Measurements from ENCODE around the gene NPFFR1. TPM values are rescaled to one million over a fixed set of nuclear protein-coding genes. Genes with fewer than 3 reads are reported as not detected.
"Not testable (repeated sequence)": the region's sequence is repeated elsewhere in the genome, so short reads cannot be mapped to it uniquely, and the experiment has no call there.

Gene NPFFR1
- total RNA-seq, 1 experiment from 2014 or later, result not detected

GRCh38 chr10:70253878-70254765 is 29.7 kb downstream of the NPFFR1 start:
- no peak for DNase-seq
- H3K27me3 ChIP-seq, result no peaks in the 10 kb centered on the region
- H3K4me3 ChIP-seq, result no peak overlapping the region
- no peaks in the 10 kb centered on the region for H3K9me3 ChIP-seq
- no peaks in the 10 kb centered on the region for H3K36me3 ChIP-seq

- H3K4me3 ChIP-seq, result no peak overlapping the region
- no peaks in the 10 kb centered on the region for H3K9me3 ChIP-seq
- no peaks in the 10 kb centered on the region for H3K36me3 ChIP-seq
- DNase-seq, result no peak
- H3K27me3 ChIP-seq, result no peaks in the 10 kb centered on the region; the same call in 1 of the 2 replicates
Measured at GRCh38 chr10:70250961-70251680, 32.7 kb downstream of the NPFFR1 start.

- H3K4me3 ChIP-seq, result no peak overlapping the region
- peaks cover 2% of the 10 kb centered on the region; the same call in 1 of the 2 replicates for H3K27me3 ChIP-seq
- DNase-seq, result no peak
- no peaks in the 10 kb centered on the region for H3K9me3 ChIP-seq
- H3K36me3 ChIP-seq, result no peaks in the 10 kb centered on the region
Measured at GRCh38 chr10:70247360-70247759, 36.4 kb downstream of the NPFFR1 start.

GRCh38 chr10:70241081-70241480 is 42.7 kb downstream of the NPFFR1 start:
- Histone ChIP-seq H3K9me3 (no peaks in the 10 kb centered on the region), H3K27me3 (0 out of 2 replicates have a peak, but pooled peaks cover 2% of the 10 kb centered on the region), H3K36me3 (no peaks in the 10 kb centered on the region), H3K4me3 (no peak overlapping the region)
- DNase-seq, result no peak

GRCh38 chr10:70239986-70240385 is 43.8 kb downstream of the NPFFR1 start:
- not testable (repeated sequence) for DNase-seq, H3K27me3 ChIP-seq, H3K9me3 ChIP-seq, H3K4me3 ChIP-seq, H3K36me3 ChIP-seq

GRCh38 chr10:70239077-70239976 is 44.5 kb downstream of the NPFFR1 start:
- H3K27me3 ChIP-seq, DNase-seq, H3K36me3 ChIP-seq, H3K4me3 ChIP-seq, H3K9me3 ChIP-seq: not testable (repeated sequence)

- DNase-seq, H3K27me3 ChIP-seq, H3K36me3 ChIP-seq, H3K9me3 ChIP-seq, H3K4me3 ChIP-seq: not testable (repeated sequence)
Measured at GRCh38 chr10:70237958-70238536, 45.8 kb downstream of the NPFFR1 start.

GRCh38 chr10:70234668-70235447 is 48.9 kb downstream of the NPFFR1 start:
- no peak for DNase-seq
- no peaks in the 10 kb centered on the region for H3K27me3 ChIP-seq
- no peaks in the 10 kb centered on the region for H3K9me3 ChIP-seq
- peaks cover 14% of the 10 kb centered on the region for H3K36me3 ChIP-seq
- H3K4me3 ChIP-seq, result no peak overlapping the region

- H3K36me3 ChIP-seq, result peaks cover 23% of the 10 kb centered on the region
- H3K27me3 ChIP-seq, result no peaks in the 10 kb centered on the region
- peak overlapping the region; percentile 92 for H3K4me3 ChIP-seq
- DNase-seq, result no peak
- H3K9me3 ChIP-seq, result no peaks in the 10 kb centered on the region
Measured at GRCh38 chr10:70233939-70234300, 49.9 kb downstream of the NPFFR1 start.

- DNase-seq, result peak; percentile 98
- Histone ChIP-seq H3K27me3 (no peaks in the 10 kb centered on the region), H3K36me3 (peaks cover 29% of the 10 kb centered on the region), H3K9me3 (no peaks in the 10 kb centered on the region), H3K4me3 (peak within 1 kb of the TSS; percentile 92)
Measured at GRCh38 chr10:70233109-70233938, 50.5 kb downstream of the NPFFR1 start, which contains the start of gene PPA1. TSS of gene PPA1 (minus strand) at chr10:70233429. CDS start at chr10:70233327, 102 bp downstream.

GRCh38 chr10:70232859-70233108 is 51.0 kb downstream of the NPFFR1 start:
- DNase-seq, result no peak
- peaks cover 34% of the 10 kb centered on the region for H3K36me3 ChIP-seq
- H3K27me3 ChIP-seq, result no peaks in the 10 kb centered on the region
- H3K4me3 ChIP-seq, result peak overlapping the region; percentile 92
- H3K9me3 ChIP-seq, result no peaks in the 10 kb centered on the region

GRCh38 chr10:70232155-70232858 is 51.5 kb downstream of the NPFFR1 start:
- peaks cover 37% of the 10 kb centered on the region for H3K36me3 ChIP-seq
- peak; percentile 23 for DNase-seq
- H3K9me3 ChIP-seq, result no peaks in the 10 kb centered on the region
- H3K27me3 ChIP-seq, result no peaks in the 10 kb centered on the region
- H3K4me3 ChIP-seq, result peak overlapping the region; percentile 92

- Histone ChIP-seq H3K36me3 (peaks cover 47% of the 10 kb centered on the region), H3K9me3 (no peaks in the 10 kb centered on the region), H3K4me3 (no peak overlapping the region), H3K27me3 (no peaks in the 10 kb centered on the region)
- DNase-seq, result no peak
Measured at GRCh38 chr10:70228491-70228890, 55.3 kb downstream of the NPFFR1 start.

GRCh38 chr10:70227548-70228320 is 56.1 kb downstream of the NPFFR1 start:
- Histone ChIP-seq H3K36me3 (peaks cover 53% of the 10 kb centered on the region), H3K9me3 (no peaks in the 10 kb centered on the region), H3K4me3 (no peak overlapping the region), H3K27me3 (no peaks in the 10 kb centered on the region)
- no peak for DNase-seq

All from MG63 (cell line).